Fibroblast of lung (primary cell): ENCODE results near the gene CALHM1.

Experiments used
- EZH2 ChIP-seq: IDR thresholded peaks from 2 replicates; pipeline ENCODE4 v1.5.1; 2012; ENCODE audit warnings: low read length, control low read depth, mild to moderate bottlenecking; ENCODE audit errors: missing control alignments
- TF ChIP-seq, protein P1 (sequence below), 2 donors: IDR thresholded peaks in 1 of 2; conservative IDR thresholded peaks in 1 of 2; 1 replicate in 1 of 2; 2 replicates in 1 of 2; pipeline ENCODE4 v1.5.1; 2011 to 2012; ENCODE audit warnings: low read length in 2 of 2, control low read depth in 1 of 2, inconsistent platforms in 1 of 2, low read depth in 1 of 2, mild to moderate bottlenecking in 1 of 2

DNA sequence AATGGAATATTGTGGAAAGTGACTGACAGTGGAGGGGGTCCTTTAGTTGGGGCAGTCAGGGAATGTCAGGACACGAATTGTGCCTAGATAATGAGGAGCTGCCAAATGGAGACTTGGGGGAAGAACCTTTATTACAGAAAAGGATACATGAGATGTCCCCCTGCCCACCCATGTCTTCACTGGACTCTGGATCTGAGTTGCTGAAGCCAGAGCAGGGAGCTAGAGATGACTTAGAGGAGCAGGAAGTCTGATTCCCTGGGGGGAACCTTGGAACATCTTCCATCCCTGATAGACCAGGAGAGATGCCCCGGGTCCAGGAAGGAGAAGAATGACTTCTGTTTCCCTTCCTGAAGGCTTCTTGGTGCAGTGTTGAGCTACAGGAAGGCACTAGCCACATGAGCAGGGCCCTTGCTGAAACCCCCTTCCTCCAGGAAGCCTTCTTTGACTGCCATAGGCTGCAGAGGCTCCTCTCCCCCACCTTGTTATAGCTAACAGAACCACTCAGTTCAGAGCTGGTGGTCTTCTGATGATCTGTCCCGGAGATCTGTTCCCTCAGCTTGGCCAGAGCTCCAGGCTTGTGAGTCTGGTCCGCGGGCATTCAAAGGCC is 34.1 kb upstream of the CALHM1 start:
- TF ChIP-seq, protein P1, sequence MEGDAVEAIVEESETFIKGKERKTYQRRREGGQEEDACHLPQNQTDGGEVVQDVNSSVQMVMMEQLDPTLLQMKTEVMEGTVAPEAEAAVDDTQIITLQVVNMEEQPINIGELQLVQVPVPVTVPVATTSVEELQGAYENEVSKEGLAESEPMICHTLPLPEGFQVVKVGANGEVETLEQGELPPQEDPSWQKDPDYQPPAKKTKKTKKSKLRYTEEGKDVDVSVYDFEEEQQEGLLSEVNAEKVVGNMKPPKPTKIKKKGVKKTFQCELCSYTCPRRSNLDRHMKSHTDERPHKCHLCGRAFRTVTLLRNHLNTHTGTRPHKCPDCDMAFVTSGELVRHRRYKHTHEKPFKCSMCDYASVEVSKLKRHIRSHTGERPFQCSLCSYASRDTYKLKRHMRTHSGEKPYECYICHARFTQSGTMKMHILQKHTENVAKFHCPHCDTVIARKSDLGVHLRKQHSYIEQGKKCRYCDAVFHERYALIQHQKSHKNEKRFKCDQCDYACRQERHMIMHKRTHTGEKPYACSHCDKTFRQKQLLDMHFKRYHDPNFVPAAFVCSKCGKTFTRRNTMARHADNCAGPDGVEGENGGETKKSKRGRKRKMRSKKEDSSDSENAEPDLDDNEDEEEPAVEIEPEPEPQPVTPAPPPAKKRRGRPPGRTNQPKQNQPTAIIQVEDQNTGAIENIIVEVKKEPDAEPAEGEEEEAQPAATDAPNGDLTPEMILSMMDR (conservative IDR thresholded peaks at IDR 0.05 in 1 of 2, IDR thresholded peaks at IDR 0.05 in 1 of 2; ENCODE audit: low read depth in 1 of 2, low read length in 2 of 2) = no peak
- TF ChIP-seq EZH2 = no peak
